OCI-LY7 (cell line): ENCODE results near the gene CCDC187.

Experiments
- EZH2phosphoT487 ChIP-seq: fragments of 200-600 bp; sonication (generic); IDR thresholded peaks from 2 replicates; pipeline ENCODE4 v1.6.1; 2018; ENCODE audit warnings: low read depth, borderline replicate concordance, mild to moderate bottlenecking, mixed run types, antibody characterized with exemption, low read length, moderate library complexity, mixed read lengths
- TF ChIP-seq, protein P1 (sequence below): fragments of 200-600 bp; sonication (generic); conservative IDR thresholded peaks from 2 replicates; pipeline ENCODE4 v1.5.1; 2014; ENCODE audit warnings: mild to moderate bottlenecking, antibody characterized with exemption, low read length, moderate library complexity, mixed read lengths

DNA sequence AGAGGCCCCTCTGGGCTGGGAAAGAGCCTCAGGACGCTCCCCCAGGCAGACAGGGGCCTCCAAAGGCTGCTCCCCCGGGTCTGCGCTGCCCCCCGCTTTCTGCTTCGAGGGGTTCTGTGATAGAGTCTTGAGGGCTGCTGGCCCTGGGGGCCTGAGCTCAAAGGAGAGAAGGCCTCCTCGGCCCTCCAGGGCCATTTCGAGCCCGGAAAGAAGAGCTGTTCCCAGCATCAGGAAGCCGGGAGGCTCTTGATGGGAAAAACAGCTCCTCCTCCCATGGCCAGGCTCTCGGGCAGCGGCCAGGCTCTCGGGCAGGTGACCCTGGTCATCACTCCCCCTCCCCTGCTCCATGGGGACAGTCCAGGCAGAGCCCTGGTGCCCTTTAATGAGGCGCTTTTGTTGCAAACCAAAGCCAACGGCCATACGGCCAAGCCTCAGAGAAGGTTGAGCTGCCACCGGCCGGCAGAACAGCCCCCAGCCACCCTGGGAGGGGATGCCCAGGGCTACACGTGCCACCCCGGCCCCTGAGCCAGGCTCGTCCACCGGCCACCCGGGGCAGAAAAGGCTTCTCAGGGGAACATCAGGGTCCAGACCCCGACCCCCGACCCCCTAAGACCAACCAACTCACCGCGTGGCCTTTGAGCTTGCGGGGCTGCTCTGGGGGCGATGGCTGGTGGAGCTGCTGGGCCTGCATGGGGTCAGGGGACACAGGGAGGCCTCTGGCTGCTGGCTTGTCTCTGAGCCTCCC lies 42.0 kb downstream of the CCDC187 start:
- TF ChIP-seq, protein P1, sequence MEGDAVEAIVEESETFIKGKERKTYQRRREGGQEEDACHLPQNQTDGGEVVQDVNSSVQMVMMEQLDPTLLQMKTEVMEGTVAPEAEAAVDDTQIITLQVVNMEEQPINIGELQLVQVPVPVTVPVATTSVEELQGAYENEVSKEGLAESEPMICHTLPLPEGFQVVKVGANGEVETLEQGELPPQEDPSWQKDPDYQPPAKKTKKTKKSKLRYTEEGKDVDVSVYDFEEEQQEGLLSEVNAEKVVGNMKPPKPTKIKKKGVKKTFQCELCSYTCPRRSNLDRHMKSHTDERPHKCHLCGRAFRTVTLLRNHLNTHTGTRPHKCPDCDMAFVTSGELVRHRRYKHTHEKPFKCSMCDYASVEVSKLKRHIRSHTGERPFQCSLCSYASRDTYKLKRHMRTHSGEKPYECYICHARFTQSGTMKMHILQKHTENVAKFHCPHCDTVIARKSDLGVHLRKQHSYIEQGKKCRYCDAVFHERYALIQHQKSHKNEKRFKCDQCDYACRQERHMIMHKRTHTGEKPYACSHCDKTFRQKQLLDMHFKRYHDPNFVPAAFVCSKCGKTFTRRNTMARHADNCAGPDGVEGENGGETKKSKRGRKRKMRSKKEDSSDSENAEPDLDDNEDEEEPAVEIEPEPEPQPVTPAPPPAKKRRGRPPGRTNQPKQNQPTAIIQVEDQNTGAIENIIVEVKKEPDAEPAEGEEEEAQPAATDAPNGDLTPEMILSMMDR, result no peak
- TF ChIP-seq EZH2phosphoT487, result no peak
